ENCODE results near the gene PITPNM3.
"Not testable (repeated sequence)": the region's sequence is repeated elsewhere in the genome, so short reads cannot be mapped to it uniquely, and the experiment has no call there.

PITPNM3 gene

GRCh38 chr17:6497496-6498221 lies 58.7 kb downstream of the PITPNM3 start:
- DNase-seq = no peak

DNA sequence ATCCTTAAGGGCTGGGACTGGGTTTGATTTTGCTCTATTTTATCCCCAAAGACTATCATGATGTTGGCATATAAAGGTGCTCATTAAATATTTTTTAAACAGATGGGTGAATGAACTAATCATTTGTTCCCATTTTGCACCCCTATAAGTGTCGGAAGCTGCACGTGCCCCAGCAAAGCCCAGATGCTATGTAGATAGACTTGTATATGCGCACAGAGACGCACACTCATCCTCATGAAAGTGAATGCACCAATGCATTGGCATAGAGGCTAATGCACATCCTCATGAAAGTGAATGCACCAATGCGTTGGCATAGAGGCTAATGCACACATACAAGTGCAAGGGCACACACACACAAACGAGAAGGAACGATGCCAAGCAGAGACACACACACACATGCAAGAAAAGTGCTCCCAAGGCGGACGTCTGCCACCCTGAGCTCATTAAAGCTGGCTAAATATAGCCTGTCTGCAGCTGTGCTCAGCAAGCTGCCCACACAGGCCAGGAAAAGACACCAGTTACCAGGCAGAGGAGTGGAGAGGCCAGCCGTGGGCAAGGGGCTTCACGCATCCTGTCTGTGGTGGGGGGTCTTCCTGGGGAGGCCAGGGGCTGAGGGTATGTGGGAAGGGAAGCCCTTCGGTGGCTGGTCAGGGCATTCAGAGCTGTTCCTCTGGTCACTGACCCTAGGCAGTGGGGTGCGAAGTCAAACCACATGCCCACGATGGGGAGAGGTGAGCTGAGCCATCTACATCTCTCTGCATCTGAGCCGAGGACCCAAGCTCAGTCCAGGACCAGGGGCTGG lies 59.5 kb downstream of the PITPNM3 start:
- peak; percentile 80 for DNase-seq

GRCh38 chr17:6496116-6496481 lies 60.3 kb downstream of the PITPNM3 start:
- peak; percentile 94 for DNase-seq

- DNase-seq = peak; percentile 66
Observed at GRCh38 chr17:6495450-6496115, 60.8 kb downstream of the PITPNM3 start.

DNA sequence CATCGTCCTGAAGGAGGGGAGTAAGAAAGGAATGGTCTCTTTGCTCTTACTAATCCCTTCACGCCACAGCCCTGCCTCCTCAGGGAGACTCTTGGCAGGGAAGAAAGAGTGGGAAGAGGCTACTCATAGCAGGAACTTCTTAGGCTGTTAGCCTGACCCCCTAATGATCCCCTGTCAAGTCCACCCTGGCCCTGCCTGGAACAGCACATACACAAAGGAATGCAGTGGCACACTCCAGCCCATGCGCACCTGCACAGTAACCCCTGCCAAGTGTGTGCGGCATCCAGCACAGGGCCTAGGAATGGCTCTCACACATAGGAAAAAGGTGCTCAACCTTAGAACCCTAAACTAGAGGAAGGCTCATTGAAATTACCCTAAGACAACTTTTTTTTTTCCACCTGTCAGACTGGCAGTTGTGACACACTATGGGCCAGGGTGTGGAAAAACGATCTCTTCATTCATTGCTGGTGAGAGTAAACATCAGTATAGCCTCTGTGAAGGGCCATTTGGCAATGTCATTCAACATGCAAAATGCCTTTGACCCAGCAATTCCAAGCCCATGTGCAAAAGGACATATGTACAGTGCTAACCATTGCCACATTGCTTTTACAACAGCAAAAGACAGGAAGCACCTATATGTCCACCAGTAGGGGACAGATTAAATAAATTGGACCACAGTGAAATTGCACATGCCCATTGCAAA lies 62.0 kb downstream of the PITPNM3 start:
- no peak for DNase-seq

GRCh38 chr17:6492892-6493674 lies 63.3 kb downstream of the PITPNM3 start:
- DNase-seq = peak; percentile 32

GRCh38 chr17:6491071-6491700 lies 65.2 kb downstream of the PITPNM3 start:
- no peak for DNase-seq

- DNase-seq = no peak
Observed at GRCh38 chr17:6489016-6489550, 67.3 kb downstream of the PITPNM3 start.

DNA sequence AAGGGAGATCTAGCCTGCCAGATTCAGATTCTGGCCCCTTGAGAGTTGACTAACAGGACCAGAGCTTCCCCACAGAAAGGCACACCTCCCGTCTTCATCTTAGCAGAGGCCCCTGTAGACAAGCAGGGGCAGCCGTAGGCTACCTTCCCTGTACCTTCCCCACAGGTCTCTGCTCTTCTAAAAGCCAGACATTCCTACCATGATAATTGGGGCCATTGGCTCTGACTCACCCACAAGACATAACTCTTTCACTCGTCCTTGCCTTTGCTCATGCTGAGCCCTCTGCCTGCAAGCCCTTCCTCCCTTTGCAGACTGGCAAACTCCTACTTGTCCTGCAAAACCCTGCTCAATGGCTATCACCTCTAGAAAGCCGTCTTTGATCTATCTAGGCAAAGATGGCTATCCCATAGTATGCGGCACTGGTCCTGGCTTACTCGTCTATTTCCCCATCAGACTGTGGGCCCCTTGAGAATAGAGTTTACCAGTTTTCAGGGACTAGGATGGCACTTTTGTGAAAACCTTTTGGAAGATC lies 68.3 kb downstream of the PITPNM3 start:
- no peak for DNase-seq

DNA sequence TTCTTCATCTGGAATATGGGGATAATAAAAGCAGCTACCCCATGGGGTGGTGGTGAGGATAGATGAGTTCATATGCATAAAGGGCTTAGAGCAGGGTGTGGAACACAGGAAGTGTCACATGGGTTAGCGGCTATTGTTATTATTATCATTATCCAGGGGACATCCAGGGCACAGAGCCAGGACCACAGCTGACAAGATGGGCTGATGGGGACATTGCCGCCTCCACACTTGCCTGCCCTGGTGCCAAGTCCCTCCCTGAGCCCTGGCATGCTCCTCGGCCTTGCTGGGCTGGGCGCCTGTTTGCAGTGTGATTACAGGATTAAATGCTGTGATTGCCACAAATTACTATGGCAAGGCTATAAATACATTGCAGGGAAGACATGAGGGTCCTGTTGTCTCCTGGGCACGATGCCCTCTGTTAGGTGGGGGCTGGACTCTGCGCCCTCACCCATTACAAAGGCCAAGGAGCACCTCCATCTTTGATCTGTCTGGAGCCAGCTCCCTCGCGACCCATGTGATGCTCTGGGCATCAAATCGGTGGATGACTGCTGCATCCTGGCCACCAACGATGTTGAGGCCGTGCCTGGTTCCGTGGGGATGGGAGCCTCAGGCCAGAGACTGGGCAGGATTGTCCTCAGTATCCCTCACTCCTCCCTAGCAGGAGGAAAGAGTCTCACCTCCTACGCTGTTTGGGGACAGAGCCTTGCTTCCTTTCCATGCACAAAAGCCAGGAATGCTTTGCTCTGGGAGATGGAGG lies 68.9 kb downstream of the PITPNM3 start:
- DNase-seq = peak; percentile 15

- DNase-seq = no peak
Observed at GRCh38 chr17:6485646-6486412, 70.5 kb downstream of the PITPNM3 start.

DNA sequence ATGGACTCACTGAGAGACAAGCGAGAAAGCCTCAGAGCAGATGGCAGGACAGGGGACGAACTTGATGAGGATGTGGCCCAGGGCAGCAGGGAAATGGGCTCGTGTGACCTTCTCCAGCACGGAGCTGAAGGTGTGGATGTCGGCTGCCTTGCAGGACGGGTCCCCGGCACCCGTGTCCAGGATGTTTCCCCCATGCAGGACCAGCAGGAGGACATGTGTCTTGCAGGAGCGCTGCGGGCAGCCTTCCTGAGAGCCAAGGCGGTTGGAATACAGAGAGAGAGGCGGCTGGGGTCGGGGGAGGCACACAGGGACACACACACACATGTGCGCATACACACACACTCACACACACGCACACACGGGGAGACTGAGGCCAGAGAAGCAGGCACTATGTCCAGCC lies 72.8 kb downstream of the PITPNM3 start:
- DNase-seq = no peak

GRCh38 chr17:6482796-6483195 lies 73.6 kb downstream of the PITPNM3 start:
- not testable (repeated sequence) for DNase-seq

- no peak for DNase-seq
Observed at GRCh38 chr17:6482105-6482455, 74.3 kb downstream of the PITPNM3 start.

DNA sequence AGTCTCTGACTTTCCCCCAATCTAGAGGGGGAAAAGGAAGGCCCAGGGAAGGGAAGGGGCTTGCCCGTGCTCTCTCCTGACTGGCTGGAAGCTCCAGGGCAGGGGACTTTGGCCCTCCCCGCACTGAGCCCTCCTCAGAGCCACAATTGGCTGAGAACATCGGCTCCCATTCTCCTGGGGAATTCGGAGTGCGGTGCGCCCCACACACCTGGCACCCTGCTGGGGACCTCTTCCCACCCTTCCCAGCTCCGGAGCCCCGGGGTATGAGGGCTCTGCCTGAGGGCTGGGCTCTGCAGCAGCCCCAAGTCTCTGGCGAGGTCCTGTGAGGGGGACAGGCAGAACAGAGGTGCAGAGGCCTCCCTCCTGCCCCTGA lies 76.1 kb downstream of the PITPNM3 start:
- DNase-seq = no peak

GRCh38 chr17:6479622-6480302 lies 76.6 kb downstream of the PITPNM3 start:
- DNase-seq = peak; percentile 90

DNA sequence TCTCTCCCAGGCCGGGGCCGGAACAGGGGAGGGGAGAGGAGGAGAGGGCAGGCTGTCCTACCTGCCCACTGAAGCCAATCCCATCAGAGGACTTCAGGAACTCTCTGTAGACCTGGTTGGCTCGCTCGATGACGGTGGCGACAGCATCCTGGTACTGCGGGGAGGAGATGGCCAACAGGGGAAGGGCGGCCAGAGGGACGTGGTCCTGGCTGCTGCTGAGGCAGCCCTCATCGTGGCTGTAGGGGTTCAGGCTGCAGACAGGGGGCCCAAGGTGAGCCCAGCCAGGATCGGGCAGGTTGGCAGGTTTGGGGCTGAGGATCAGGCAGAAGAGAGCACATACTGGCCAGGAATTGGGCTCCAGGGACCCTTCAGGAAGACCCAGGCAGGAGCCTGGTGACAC lies 77.9 kb downstream of the PITPNM3 start:
- no peak for DNase-seq

DNA sequence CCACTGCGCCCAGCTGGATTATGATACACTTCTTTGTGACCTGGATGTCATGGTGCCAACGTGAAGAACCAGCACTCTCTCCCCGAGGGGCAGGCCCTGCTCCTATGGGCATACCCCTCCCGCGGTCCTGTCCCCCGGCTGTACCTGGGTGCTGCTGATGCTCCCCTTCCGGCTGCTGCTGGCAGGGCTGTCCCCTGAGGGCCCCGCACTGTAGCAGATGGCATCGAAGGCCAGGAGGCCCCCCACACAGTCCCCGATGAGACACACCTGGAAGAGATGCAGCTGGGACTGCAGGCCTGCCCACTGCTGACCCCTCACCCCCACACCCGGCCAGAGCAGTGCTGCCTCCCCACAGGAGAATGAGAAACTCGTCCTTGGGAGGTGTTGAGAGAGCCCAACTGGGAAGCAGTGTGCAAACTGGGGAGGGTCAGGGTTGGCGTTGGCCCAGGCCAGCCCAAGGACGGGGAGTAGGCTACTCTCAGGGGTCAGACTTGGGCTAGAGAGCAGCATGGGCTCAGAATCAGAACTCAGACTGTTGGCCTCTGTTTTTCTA lies 78.4 kb downstream of the PITPNM3 start:
- DNase-seq = no peak

DNA sequence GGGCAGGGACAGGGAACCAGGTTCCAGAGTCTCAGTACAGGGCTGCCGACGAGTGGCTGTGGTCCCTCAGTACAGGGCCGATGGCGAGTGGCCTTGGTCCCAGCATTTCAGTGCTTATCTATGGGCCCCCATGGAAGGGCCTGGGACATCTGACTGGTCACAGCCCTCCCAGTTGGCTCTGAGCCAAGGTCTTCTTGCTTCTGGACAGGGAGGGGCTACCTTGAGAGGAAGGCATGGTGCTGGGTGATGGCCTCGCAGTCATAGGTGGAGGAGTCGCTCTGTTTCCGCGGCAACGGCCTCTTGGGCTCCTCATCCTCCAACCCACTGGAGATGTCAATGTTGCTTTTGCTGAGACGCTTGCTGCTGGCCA lies 79.6 kb downstream of the PITPNM3 start:
- peak; percentile 18 for DNase-seq
